H1 (cell line): ENCODE results near the gene MBLAC1. TPM values are rescaled to one million over a fixed set of nuclear protein-coding genes. Genes with fewer than 3 reads are reported as not detected.

Experiments used
- CTCF ChIA-PET: fragments of 300-600 bp; sonication (Branson Sonifier 250); formaldehyde crosslinking; loops from one replicate; lab custom pipeline; 2021; ENCODE audit not compliant: partially characterized antibody; lab: Charles Lee
- POLR2A ChIA-PET: fragments of 300-600 bp; sonication (Branson Sonifier 250); formaldehyde crosslinking; loops from one replicate; lab custom pipeline; 2021; ENCODE audit warnings: inconsistent platforms; ENCODE audit not compliant: partially characterized antibody; lab: Charles Lee
- DNase-seq, 2 experiments: peaks; one replicate each; pipeline versions ENCODE4 v3.0.0 to v3.0.0-alpha.2; 2010 to 2022; ENCODE audit warnings: low spot score in 2 of 2, low read depth in 1 of 2, mixed read lengths in 1 of 2
- FAIRE-seq: peaks from 2 replicates; lab custom pipeline; 2011; peaks lifted over from hg19 to GRCh38; lab: Jason Lieb, UNC
- H2AFZ ChIP-seq: 2 replicates; pipeline ENCODE4 v1.8.1; 2012; ENCODE audit warnings: low read length, inconsistent platforms
- H2AK5ac ChIP-seq: 2 replicates; pipeline ENCODE4 v1.6.1; 2013; ENCODE audit warnings: low read depth, low read length
- H2BK120ac ChIP-seq: replicated peaks from 2 replicates; pipeline ENCODE3; 2013; ENCODE audit warnings: low read depth, low read length, inconsistent platforms
- H2BK12ac ChIP-seq: 2 replicates; pipeline ENCODE4 v1.6.1; 2013; ENCODE audit warnings: low read depth, low read length
- H2BK15ac ChIP-seq: 2 replicates; pipeline ENCODE4 v1.6.1; 2013; ENCODE audit warnings: low read length
- H2BK20ac ChIP-seq: 2 replicates; pipeline ENCODE4 v1.6.1; 2013; ENCODE audit warnings: low read length
- H2BK5ac ChIP-seq: 2 replicates; pipeline ENCODE4 v1.6.1; 2013; ENCODE audit warnings: low read depth, low read length
- H3K14ac ChIP-seq: 2 replicates; pipeline ENCODE4 v1.6.1; 2013; ENCODE audit warnings: inconsistent platforms; ENCODE audit not compliant: insufficient read length
- H3K18ac ChIP-seq: 2 replicates; pipeline ENCODE4 v1.6.1; 2013; ENCODE audit warnings: low read length; ENCODE audit errors: extremely low read depth
- H3K23ac ChIP-seq: 2 replicates; pipeline ENCODE4 v1.6.1; 2013; ENCODE audit warnings: inconsistent platforms; ENCODE audit not compliant: insufficient read length
- H3K23me2 ChIP-seq: 2 replicates; pipeline ENCODE4 v1.6.1; 2013; ENCODE audit warnings: low read depth, low read length
- H3K27ac ChIP-seq: 2 replicates; pipeline ENCODE4 v1.6.1; 2011; ENCODE audit warnings: low read depth, low read length, inconsistent platforms
- H3K27me3 ChIP-seq, 4 experiments: replicated peaks in 1 of 4; 1 replicate in 1 of 4; 2 replicates in 3 of 4; pipeline versions ENCODE4 v1.6.1 to v1.8.1; 2011 to 2013; ENCODE audit warnings: low read length in 3 of 4, mild to moderate bottlenecking in 3 of 4, inconsistent platforms in 2 of 4, mixed read lengths in 2 of 4, moderate library complexity in 1 of 4; ENCODE audit not compliant: control insufficient read depth in 3 of 4, insufficient read depth in 3 of 4; ENCODE audit errors: extremely low read depth in 1 of 4
- H3K36me3 ChIP-seq, 4 experiments: 2 replicates each; pipeline versions ENCODE4 v1.6.1 to v1.8.1; 2011 to 2013; ENCODE audit warnings: mild to moderate bottlenecking in 4 of 4, low read length in 3 of 4, moderate library complexity in 2 of 4, control low read depth in 1 of 4, inconsistent platforms in 1 of 4; ENCODE audit not compliant: insufficient read depth in 4 of 4, control insufficient read depth in 2 of 4
- H3K4ac ChIP-seq: replicated peaks from 2 replicates; pipeline ENCODE3; 2013; ENCODE audit warnings: low read length, low read depth, mixed read lengths, inconsistent platforms; ENCODE audit not compliant: insufficient read length
- H3K4me1 ChIP-seq, 4 experiments: replicated peaks in 1 of 4; 1 replicate in 1 of 4; 2 replicates in 3 of 4; pipeline versions ENCODE4 v1.6.1 to v1.8.1; 2011 to 2013; ENCODE audit warnings: low read length in 3 of 4, inconsistent platforms in 2 of 4, mixed read lengths in 1 of 4; ENCODE audit not compliant: insufficient read depth in 4 of 4, control insufficient read depth in 3 of 4
- H3K4me2 ChIP-seq, 2 experiments: 2 replicates each; pipeline versions ENCODE4 v1.6.1 to v1.8.1; 2011 to 2013; ENCODE audit warnings: low read depth in 2 of 2, low read length in 2 of 2, control low read depth in 1 of 2, inconsistent platforms in 1 of 2, mild to moderate bottlenecking in 1 of 2; ENCODE audit not compliant: insufficient read depth in 1 of 2
- H3K4me3 ChIP-seq, 4 experiments: fragments of 200-600, 300-600 bp in 1 of 4; sonication (generic), shearing (Covaris generic), sonication (Bioruptor Twin) in 1 of 4; 2 replicates each; pipeline versions ENCODE4 v1.5.1 to v1.8.1; 2011 to 2016; ENCODE audit warnings: low read length in 4 of 4, low read depth in 3 of 4, control low read depth in 2 of 4, inconsistent platforms in 2 of 4, mild to moderate bottlenecking in 2 of 4, mixed read lengths in 1 of 4, moderate library complexity in 1 of 4; ENCODE audit not compliant: insufficient read depth in 2 of 4; ENCODE audit errors: extremely low read depth in 1 of 4
- H3K56ac ChIP-seq: replicated peaks from 2 replicates; pipeline ENCODE3; 2013; ENCODE audit warnings: low read depth, mild to moderate bottlenecking, mixed read lengths, low read length, inconsistent platforms; ENCODE audit not compliant: insufficient read length
- H3K79me1 ChIP-seq: 2 replicates; pipeline ENCODE4 v1.6.1; 2013; ENCODE audit warnings: low read depth, low read length, control low read depth
- H3K79me2 ChIP-seq, 2 experiments: 2 replicates each; pipeline versions ENCODE4 v1.6.1 to v1.8.1; 2012 to 2013; ENCODE audit warnings: low read length in 2 of 2, mild to moderate bottlenecking in 2 of 2, inconsistent platforms in 1 of 2; ENCODE audit not compliant: insufficient read depth in 2 of 2, control insufficient read depth in 1 of 2
- H3K9ac ChIP-seq, 4 experiments: replicated peaks in 1 of 4; 1 replicate in 1 of 4; 2 replicates in 3 of 4; pipeline versions ENCODE4 v1.6.1 to v1.8.1; 2011 to 2013; ENCODE audit warnings: low read depth in 3 of 4, low read length in 3 of 4, control low read depth in 2 of 4, mild to moderate bottlenecking in 2 of 4, moderate library complexity in 2 of 4, inconsistent platforms in 1 of 4; ENCODE audit errors: extremely low read depth in 1 of 4
- H3K9me3 ChIP-seq, 2 experiments: 2 replicates each; pipeline versions ENCODE4 v1.6.1 to v1.8.1; 2012 to 2013; ENCODE audit warnings: mild to moderate bottlenecking in 2 of 2, moderate library complexity in 2 of 2, control low read depth in 1 of 2, inconsistent platforms in 1 of 2, low read depth in 1 of 2, low read length in 1 of 2, mixed read lengths in 1 of 2; ENCODE audit not compliant: insufficient read depth in 2 of 2
- H4K20me1 ChIP-seq, 2 experiments: replicated peaks in 1 of 2; 2 replicates each; pipeline versions ENCODE3 to v1.8.1; 2011 to 2013; ENCODE audit warnings: inconsistent platforms in 2 of 2, low read length in 2 of 2, mild to moderate bottlenecking in 1 of 2; ENCODE audit not compliant: insufficient read depth in 2 of 2, control insufficient read depth in 1 of 2
- H4K5ac ChIP-seq: 2 replicates; pipeline ENCODE4 v1.6.1; 2013; ENCODE audit warnings: low read length, low read depth, mixed read lengths, inconsistent platforms; ENCODE audit not compliant: insufficient read length
- H4K8ac ChIP-seq: 2 replicates; pipeline ENCODE4 v1.8.0; 2013; ENCODE audit warnings: mild to moderate bottlenecking, moderate library complexity, low read length, inconsistent platforms; ENCODE audit not compliant: insufficient read depth; ENCODE audit errors: extremely low read depth
- H4K91ac ChIP-seq: replicated peaks from 2 replicates; pipeline ENCODE3; 2013; ENCODE audit warnings: low read length, mixed read lengths, inconsistent platforms; ENCODE audit not compliant: insufficient read length
- POLR2A ChIP-seq, 2 experiments: IDR thresholded peaks; 1 replicate in 1 of 2; 2 replicates in 1 of 2; pipeline ENCODE4 v1.6.1; 2011; ENCODE audit warnings: low read depth in 2 of 2, low read length in 2 of 2, mild to moderate bottlenecking in 2 of 2; ENCODE audit errors: control extremely low read depth in 1 of 2
- POLR2AphosphoS5 ChIP-seq: IDR thresholded peaks from 2 replicates; pipeline ENCODE4 v1.6.1; 2011; ENCODE audit warnings: low read depth, low read length
- WGBS, 2 experiments: shearing (Covaris generic) in 1 of 2; methylation state at CpG; one replicate each; pipeline versions ENCODE4 v1.1.6 to v1.1.7; 2013 to 2015; ENCODE audit warnings: low lambda C conversion rate in 2 of 2, mixed read lengths in 2 of 2, inconsistent platforms in 1 of 2, low coverage in 1 of 2, missing lambda C conversion rate in 1 of 2; ENCODE audit not compliant: insufficient replicate concordance in 2 of 2, insufficient coverage in 1 of 2, insufficient read length in 1 of 2; ENCODE audit errors: extremely low coverage in 1 of 2, missing lambda C conversion rate in 1 of 2; 5-methylcytosine and 5-hydroxymethylcytosine counted together
- polyA plus RNA-seq, 7 experiments: library from polyadenylated mRNA; depleted of rRNA in 3 of 7; stranded (reverse) in 5 of 7; unstranded in 2 of 7; fragments of >200 nt in 5 of 7; fragments of 200-250 nt in 2 of 7; gene quantifications; 1 replicate in 5 of 7; 2 replicates in 1 of 7; 4 replicates in 1 of 7; pipeline versions ENCODE4 v1.2.1 to v1.2.3, GENCODE V29; 2011 to 2013; ENCODE audit warnings: missing spikeins in 2 of 7, mixed read lengths in 2 of 7
- total RNA-seq: library from RNA; stranded (reverse); fragmentation: NEBNext Ultra II Directional; extraction: Animal tissue kit (Norgen Biotek cat#: 25700); gene quantifications from 2 replicates; pipeline ENCODE4 v1.2.1, GENCODE V29; 2021
- TF ChIP-seq, protein P1 (sequence below): IDR thresholded peaks from 2 replicates; pipeline ENCODE4 v1.6.1; 2012; ENCODE audit warnings: inconsistent platforms

MBLAC1 gene
- total and polyA plus RNA-seq, 2 of the 8 experiments (the other 6 are each of a cell fraction or from before 2014, with no cell fraction given): 1.00 to 1.7 TPM

DNA sequence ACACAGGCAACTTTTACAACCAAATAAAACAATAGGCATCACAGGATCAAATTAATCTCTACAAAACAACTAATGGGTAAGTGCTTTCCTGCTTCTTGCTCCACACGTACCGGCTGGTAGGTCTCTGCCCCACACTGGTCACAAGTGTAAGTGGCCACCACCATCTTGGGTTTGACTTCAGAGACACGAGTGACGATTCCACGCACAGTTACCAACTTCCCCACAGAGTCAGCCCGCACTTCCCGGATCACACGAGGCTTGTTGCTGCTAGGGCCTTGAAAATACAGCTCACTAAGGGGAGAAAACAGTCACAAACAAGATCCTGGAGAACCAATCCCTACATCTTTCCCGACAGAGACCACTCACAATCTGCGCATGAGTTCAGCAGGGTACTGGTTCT is 27.9 kb upstream of the MBLAC1 start:
- TF ChIP-seq POLR2AphosphoS5 (peak; percentile 56; the same call in 1 of the 2 replicates), POLR2A (IDR thresholded peaks at IDR 0.05; ENCODE audit: control extremely low read depth in 1 of 2, low read depth in 2 of 2, low read length in 2 of 2) (peak in 1 of 2 experiments; percentile 60; a peak in 2 of 3 replicates)
- TF ChIP-seq, protein P1, sequence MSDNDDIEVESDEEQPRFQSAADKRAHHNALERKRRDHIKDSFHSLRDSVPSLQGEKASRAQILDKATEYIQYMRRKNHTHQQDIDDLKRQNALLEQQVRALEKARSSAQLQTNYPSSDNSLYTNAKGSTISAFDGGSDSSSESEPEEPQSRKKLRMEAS: no peak
- TF ChIP-seq, all 59 proteins: peak for 2
- WGBS, 2 experiments: 91% methylated on average over 10 of the region's 10 CpGs; no CpG with 5 or more reads in 1 of the 2 experiments
- Histone ChIP-seq H3K27ac (no peak overlapping the region), H3K4me3 (peak overlapping the region in 3 of 4 experiments; percentile 83 to 97 (median 85); a peak in 5 of 8 replicates), H2BK20ac (no peak overlapping the region), H2BK5ac (no peak overlapping the region; the same call in 1 of the 2 replicates), H3K56ac (no peak overlapping the region), H2BK15ac (no peak overlapping the region), H3K4me1 (peaks cover 0 to 8% (median 3%) of the 10 kb centered on the region in 4 experiments; a peak in 3 of 7 replicates), H4K8ac (peak overlapping the region; percentile 86; the same call in 1 of the 2 replicates), H3K79me1 (peaks cover 12% of the 10 kb centered on the region), H2BK12ac (no peak overlapping the region), H3K79me2 (peaks cover 9 to 56% of the 10 kb centered on the region in 2 experiments), H2AFZ (no peak overlapping the region), H3K4ac (no peak overlapping the region), H4K91ac (no peak overlapping the region), H3K14ac (no peak overlapping the region), H3K36me3 (peaks cover 55 to 64% (median 57%) of the 10 kb centered on the region in 4 experiments), H3K9me3 (no peaks in the 10 kb centered on the region), H4K5ac (no peak overlapping the region), H3K9ac (no peak overlapping the region; a peak in 3 of 7 replicates), H2AK5ac (no peak overlapping the region; the same call in 1 of the 2 replicates), H3K27me3 (no peaks in the 10 kb centered on the region), H2BK120ac (no peak overlapping the region), H3K23me2 (no peaks in the 10 kb centered on the region; the same call in 1 of the 2 replicates), H3K18ac (no peak overlapping the region), H4K20me1 (peaks cover 13 to 25% of the 10 kb centered on the region in 2 experiments), H3K23ac (no peak overlapping the region), H3K4me2 (peak overlapping the region; percentile 56 to 77; a peak in 2 of 4 replicates)
- DNase-seq (no peak), FAIRE-seq (no peak)
- POLR2A ChIA-PET: interaction anchor here (1.0 to 20.0 kb wide), 6 partner anchors 11 to 69 kb away, joined by 3 to 722 read pairs (median 7); partner anchors contain the start of genes CNPY4, COPS6, MBLAC1 and TAF6
- CTCF ChIA-PET: interaction anchor here (0.6 to 5.9 kb wide), 3 partner anchors 14 to 539 kb away, joined by 3 to 55 read pairs (median 3); no protein-coding TSS in a partner anchor
